A549 (cell line): ENCODE data around the gene DCLK1.

Source experiments
- ATOH8 ChIP-seq: fragments of 250-450 bp; sonication (Bioruptor Pico); IDR thresholded peaks from 2 replicates; pipeline ENCODE4 v1.5.0; 2020; ENCODE audit warnings: low read depth, mild to moderate bottlenecking, moderate library complexity
- CEBPB ChIP-seq, 2 experiments: fragments of >200 bp in 1 of 2; sonication (Bioruptor Twin) in 1 of 2; formaldehyde crosslinking in 1 of 2; IDR thresholded peaks; 2 replicates each; pipeline ENCODE4 v1.6.1; 2012 to 2016
- CTCF ChIP-seq: fragments of >200 bp; sonication (Bioruptor Twin); formaldehyde crosslinking; IDR thresholded peaks from 3 replicates; pipeline ENCODE4 v1.5.1; 2016
- EP300 ChIP-seq, 2 experiments: fragments of >200 bp; sonication (Bioruptor Twin); formaldehyde crosslinking; IDR thresholded peaks; 2 replicates in 1 of 2; 3 replicates in 1 of 2; pipeline ENCODE4 v1.6.1; 2016 to 2017
- JUN ChIP-seq, 2 experiments: fragments of >200 bp; sonication (Bioruptor Twin); formaldehyde crosslinking; IDR thresholded peaks; 2 replicates in 1 of 2; 3 replicates in 1 of 2; pipeline ENCODE4 v1.6.1; 2016 to 2017
- PHF8 ChIP-seq: fragments of 200-600 bp; sonication (generic); IDR thresholded peaks from 2 replicates; pipeline ENCODE4 v1.6.1; 2016; ENCODE audit warnings: low read depth, mild to moderate bottlenecking, antibody characterized with exemption, moderate library complexity, borderline replicate concordance
- POLR2A ChIP-seq: IDR thresholded peaks from 2 replicates; pipeline ENCODE4 v1.6.1; 2012; ENCODE audit warnings: mild to moderate bottlenecking, low read length
- RAD21 ChIP-seq, 2 experiments: fragments of >200 bp in 1 of 2; sonication (Bioruptor Twin) in 1 of 2; formaldehyde crosslinking in 1 of 2; IDR thresholded peaks in 1 of 2; conservative IDR thresholded peaks in 1 of 2; 2 replicates in 1 of 2; 3 replicates in 1 of 2; pipeline ENCODE4 v1.6.1; 2012 to 2018; ENCODE audit warnings: inconsistent platforms in 1 of 2
- RNF2 ChIP-seq: fragments of 200-600 bp; sonication (generic); IDR thresholded peaks from 2 replicates; pipeline ENCODE4 v1.6.1; 2016; ENCODE audit warnings: low read depth, mild to moderate bottlenecking, antibody characterized with exemption, moderate library complexity, borderline replicate concordance

GRCh38 chr13:35993686-35994085, 137.5 kb downstream of the DCLK1 start:
- TF ChIP-seq JUN (IDR thresholded peaks at IDR 0.05), result no peak
- TF ChIP-seq EP300 (IDR thresholded peaks at IDR 0.05), result no peak
- TF ChIP-seq RNF2, result no peak
- no peak for TF ChIP-seq CTCF
- TF ChIP-seq ATOH8, result no peak
- TF ChIP-seq POLR2A, result no peak
- no peak for TF ChIP-seq CEBPB (IDR thresholded peaks at IDR 0.05)
- TF ChIP-seq PHF8, result no peak
- no peak for TF ChIP-seq RAD21 (conservative IDR thresholded peaks at IDR 0.05 in 1 of 2, IDR thresholded peaks at IDR 0.05 in 1 of 2)
